ENCODE data around the gene KLF2. TPM values are rescaled to one million over a fixed set of nuclear protein-coding genes. Genes with fewer than 3 reads are reported as not detected.

The KLF2 gene
- total and polyA plus RNA-seq, 8 donors: 3.1 to 12.0 (median 5.2) TPM

DNA sequence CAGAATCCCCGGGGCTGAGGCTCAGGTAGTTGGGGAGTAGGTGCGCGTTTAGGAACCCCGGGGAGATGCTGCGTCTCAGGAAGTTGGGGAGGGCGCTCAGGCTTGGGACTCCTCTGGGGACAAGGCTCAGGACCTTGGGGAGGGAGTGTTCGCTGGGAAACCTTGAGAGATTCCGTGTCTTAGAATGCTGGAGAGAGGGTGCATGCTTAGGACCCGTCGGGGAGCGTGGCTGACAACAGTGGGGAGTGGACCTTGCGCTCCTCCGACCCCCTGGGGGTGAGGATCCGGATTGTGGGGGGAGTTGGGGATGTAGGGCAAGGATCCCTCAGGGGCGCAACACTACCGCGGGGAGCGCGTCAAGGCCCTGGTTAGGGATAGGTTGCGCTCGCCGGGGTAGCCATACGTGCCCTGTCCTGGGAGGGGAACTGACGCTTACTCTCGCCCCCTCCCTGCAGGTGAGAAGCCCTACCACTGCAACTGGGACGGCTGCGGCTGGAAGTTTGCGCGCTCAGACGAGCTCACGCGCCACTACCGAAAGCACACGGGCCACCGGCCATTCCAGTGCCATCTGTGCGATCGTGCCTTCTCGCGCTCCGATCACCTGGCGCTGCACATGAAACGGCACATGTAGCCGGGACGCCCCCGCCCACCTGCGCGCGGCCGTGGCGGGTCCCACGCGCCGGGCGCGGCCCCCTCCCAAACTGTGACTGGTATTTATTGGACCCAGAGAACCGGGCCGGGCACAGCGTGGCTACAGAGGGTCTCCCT lies 2.0 kb downstream of the KLF2 start:
- FAIRE-seq: no peak
- H3K4me3 ChIP-seq: peak overlapping the region in 2 of 4 donors; percentile 51 to 56
- H3K27me3 ChIP-seq: no peaks in the 10 kb centered on the region
- intact Hi-C loops (cut with DNase I): no loop called here
- no peaks in the 10 kb centered on the region for H3K9me3 ChIP-seq
- WGBS, 2 donors: 74 to 86% methylated on average over 58 of the region's 58 CpGs
- peak overlapping the region in 2 of 4 donors; percentile 28 to 36 for H3K27ac ChIP-seq
- no peak for ATAC-seq
- no peaks in the 10 kb centered on the region for H3K36me3 ChIP-seq
- DNase-seq: peak in 2 of 6 donors; percentile 40 to 67
- TF ChIP-seq, protein P1, sequence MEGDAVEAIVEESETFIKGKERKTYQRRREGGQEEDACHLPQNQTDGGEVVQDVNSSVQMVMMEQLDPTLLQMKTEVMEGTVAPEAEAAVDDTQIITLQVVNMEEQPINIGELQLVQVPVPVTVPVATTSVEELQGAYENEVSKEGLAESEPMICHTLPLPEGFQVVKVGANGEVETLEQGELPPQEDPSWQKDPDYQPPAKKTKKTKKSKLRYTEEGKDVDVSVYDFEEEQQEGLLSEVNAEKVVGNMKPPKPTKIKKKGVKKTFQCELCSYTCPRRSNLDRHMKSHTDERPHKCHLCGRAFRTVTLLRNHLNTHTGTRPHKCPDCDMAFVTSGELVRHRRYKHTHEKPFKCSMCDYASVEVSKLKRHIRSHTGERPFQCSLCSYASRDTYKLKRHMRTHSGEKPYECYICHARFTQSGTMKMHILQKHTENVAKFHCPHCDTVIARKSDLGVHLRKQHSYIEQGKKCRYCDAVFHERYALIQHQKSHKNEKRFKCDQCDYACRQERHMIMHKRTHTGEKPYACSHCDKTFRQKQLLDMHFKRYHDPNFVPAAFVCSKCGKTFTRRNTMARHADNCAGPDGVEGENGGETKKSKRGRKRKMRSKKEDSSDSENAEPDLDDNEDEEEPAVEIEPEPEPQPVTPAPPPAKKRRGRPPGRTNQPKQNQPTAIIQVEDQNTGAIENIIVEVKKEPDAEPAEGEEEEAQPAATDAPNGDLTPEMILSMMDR (IDR thresholded peaks at IDR 0.05): no peak
- no peaks in the 10 kb centered on the region for H3K4me1 ChIP-seq

DNA sequence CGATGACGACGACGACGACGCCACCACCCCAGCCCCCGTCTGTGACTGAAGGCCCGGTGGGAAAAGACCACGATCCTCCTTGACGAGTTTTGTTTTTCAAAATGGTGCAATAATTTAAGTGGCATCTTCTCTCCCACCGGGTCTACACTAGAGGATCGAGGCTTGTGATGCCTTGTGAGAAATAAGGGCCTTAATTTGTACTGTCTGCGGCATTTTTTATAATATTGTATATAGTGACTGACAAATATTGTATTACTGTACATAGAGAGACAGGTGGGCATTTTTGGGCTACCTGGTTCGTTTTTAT lies 2.5 kb downstream of the KLF2 start:
- no peaks in the 10 kb centered on the region for H3K36me3 ChIP-seq
- 72 to 84% methylated on average over 14 of the region's 14 CpGs for WGBS, 2 donors
- no peaks in the 10 kb centered on the region for H3K4me1 ChIP-seq
- H3K27ac ChIP-seq: peak overlapping the region in 2 of 4 donors; percentile 28 to 36
- DNase-seq: no peak
- H3K9me3 ChIP-seq: no peaks in the 10 kb centered on the region
- no peak for ATAC-seq
- peak overlapping the region in 1 of 4 donors; percentile 51 for H3K4me3 ChIP-seq
- intact Hi-C loops (cut with DNase I): no loop called here
- TF ChIP-seq, protein P1 (IDR thresholded peaks at IDR 0.05): no peak
- FAIRE-seq: no peak
- no peaks in the 10 kb centered on the region for H3K27me3 ChIP-seq

DNA sequence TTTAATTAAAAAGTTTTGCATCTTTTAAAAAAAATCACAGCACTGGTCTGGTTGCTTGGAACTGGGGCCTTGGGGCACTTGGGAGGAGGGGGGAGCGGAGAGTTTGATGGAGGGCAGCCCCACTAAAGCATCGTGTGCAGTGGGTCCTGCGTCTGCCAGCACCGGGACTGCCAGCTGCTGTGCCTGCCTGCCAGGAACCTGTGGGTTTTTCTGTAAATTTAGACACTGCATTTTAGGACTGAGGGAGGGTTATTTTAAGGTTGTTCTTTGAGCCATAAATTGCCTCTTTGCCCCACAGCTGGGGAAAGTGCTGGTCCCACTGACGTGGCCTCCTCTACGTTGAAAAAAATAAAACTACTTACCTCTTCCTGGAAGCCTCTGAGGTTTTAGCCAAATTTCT lies 2.9 kb downstream of the KLF2 start:
- H3K4me1 ChIP-seq: no peaks in the 10 kb centered on the region
- WGBS, 2 donors: 74 to 81% methylated on average over 6 of the region's 6 CpGs
- no peaks in the 10 kb centered on the region for H3K27me3 ChIP-seq
- no peak for ATAC-seq
- H3K4me3 ChIP-seq: peak overlapping the region in 1 of 4 donors; percentile 51
- TF ChIP-seq, protein P1 (IDR thresholded peaks at IDR 0.05): no peak
- H3K36me3 ChIP-seq: no peaks in the 10 kb centered on the region
- DNase-seq: no peak
- H3K9me3 ChIP-seq: no peaks in the 10 kb centered on the region
- intact Hi-C loops (cut with DNase I): no loop called here
- H3K27ac ChIP-seq: peak overlapping the region in 2 of 4 donors; percentile 37 to 55
- FAIRE-seq: no peak

DNA sequence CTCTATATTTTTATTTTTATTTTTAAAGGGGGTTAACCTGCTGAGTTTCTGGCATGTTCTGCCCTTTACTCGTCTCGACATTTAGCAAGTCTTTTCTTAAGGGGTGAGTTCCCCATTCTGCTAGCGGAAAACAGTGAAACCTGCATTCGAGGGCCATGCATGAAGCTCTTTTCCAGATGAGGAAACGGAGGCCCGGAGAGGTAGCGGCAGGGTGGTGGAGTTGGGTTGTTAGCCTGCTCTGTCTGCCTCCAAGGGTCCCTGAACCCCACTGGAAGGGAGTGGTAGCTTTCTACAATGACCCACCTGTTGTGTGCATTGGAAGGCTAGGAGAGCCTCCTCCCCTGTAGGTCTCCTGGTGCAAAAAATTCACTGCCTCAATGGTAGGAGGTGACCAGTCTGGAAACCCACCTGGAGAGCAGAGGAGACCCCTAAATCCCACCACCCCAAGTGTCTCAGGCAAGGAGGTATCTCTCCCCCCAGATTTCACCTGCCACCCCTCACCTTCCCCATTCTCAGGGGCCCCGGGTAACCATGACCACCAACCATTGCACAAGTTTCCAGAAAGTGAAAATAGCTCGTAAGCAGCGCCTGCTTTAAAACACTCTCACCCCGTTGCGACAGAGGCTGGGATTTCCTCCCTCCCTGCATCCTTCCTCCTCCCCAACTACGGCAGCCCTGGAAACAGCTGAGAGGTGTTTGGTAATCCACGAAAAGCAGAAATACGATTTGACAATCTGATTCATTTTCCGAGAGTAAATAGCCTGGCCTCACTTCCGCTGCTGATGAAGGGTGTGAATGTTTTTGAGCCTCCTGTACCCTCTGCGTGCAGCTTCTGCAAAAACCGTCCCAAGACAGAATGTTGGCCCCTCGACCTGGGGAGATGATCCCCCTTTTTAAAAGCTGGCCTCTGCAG lies 3.5 kb downstream of the KLF2 start:
- DNase-seq (peak in 1 of 6 donors; percentile 75), FAIRE-seq (no peak), ATAC-seq (peak in 2 of 4 donors; percentile 26 to 45)
- Histone ChIP-seq H3K27me3 (no peaks in the 10 kb centered on the region), H3K36me3 (no peaks in the 10 kb centered on the region), H3K4me1 (no peaks in the 10 kb centered on the region), H3K9me3 (no peaks in the 10 kb centered on the region), H3K27ac (peak overlapping the region in 2 of 4 donors; percentile 37 to 55), H3K4me3 (peak overlapping the region in 1 of 4 donors; percentile 51)
- WGBS, 2 donors: 46 to 65% methylated on average over 20 of the region's 20 CpGs
- intact Hi-C loops (cut with DNase I): no loop called here
- TF ChIP-seq, protein P1 (IDR thresholded peaks at IDR 0.05): no peak

Measured in pancreas (tissue), 10 donors.